OCI-LY1 (cell line): ENCODE data around the gene ZNF474.

Source experiments
- H2AFZ ChIP-seq: fragments of 200-600 bp; sonication (generic), shearing (Covaris generic); 2 replicates; pipeline ENCODE4 v1.6.0; 2014; ENCODE audit warnings: antibody characterized with exemption, mild to moderate bottlenecking, low read length
- H3F3A ChIP-seq: fragments of 200-600 bp; sonication (generic), shearing (Covaris generic); 2 replicates; pipeline ENCODE4 v1.6.0; 2014; ENCODE audit warnings: mild to moderate bottlenecking, antibody characterized with exemption, low read length, moderate library complexity; ENCODE audit not compliant: insufficient read depth
- H3K27ac ChIP-seq: fragments of 200-600 bp; sonication (generic); 2 replicates; pipeline ENCODE4 v1.5.1; 2014; ENCODE audit warnings: low read length, mixed run types, mild to moderate bottlenecking, low read depth; ENCODE audit not compliant: poor library complexity, severe bottlenecking
- H3K27me3 ChIP-seq: fragments of 200-600 bp; sonication (generic); 2 replicates; pipeline ENCODE4 v1.6.0; 2014; ENCODE audit warnings: antibody characterized with exemption, mild to moderate bottlenecking, low read length, moderate library complexity; ENCODE audit not compliant: insufficient read depth
- H3K36me3 ChIP-seq: fragments of 200-600 bp; sonication (generic); 2 replicates; pipeline ENCODE4 v1.6.1; 2014; ENCODE audit warnings: mild to moderate bottlenecking, antibody characterized with exemption, low read length, moderate library complexity, mixed read lengths; ENCODE audit not compliant: insufficient read depth
- H3K4me1 ChIP-seq: fragments of 200-600 bp; sonication (generic); 2 replicates; pipeline ENCODE4 v1.5.1; 2014; ENCODE audit warnings: mild to moderate bottlenecking, low read length, moderate library complexity; ENCODE audit not compliant: insufficient read depth, severe bottlenecking
- H3K4me2 ChIP-seq: fragments of 200-600 bp; sonication (generic), shearing (Covaris generic); 2 replicates; pipeline ENCODE4 v1.6.1; 2014; ENCODE audit warnings: low read length
- H3K4me3 ChIP-seq: fragments of 200-600 bp; sonication (generic); 2 replicates; pipeline ENCODE4 v1.5.1; 2014; ENCODE audit warnings: low read length, low read depth, mild to moderate bottlenecking, mixed read lengths; ENCODE audit not compliant: poor library complexity, severe bottlenecking
- H3K79me2 ChIP-seq: fragments of 200-600 bp; shearing (Covaris generic); 2 replicates; pipeline ENCODE4 v1.6.1; 2016; ENCODE audit warnings: mixed run types, low read length, mixed read lengths; ENCODE audit not compliant: insufficient read depth
- H3K9ac ChIP-seq: fragments of 200-600 bp; sonication (generic), shearing (Covaris generic); 2 replicates; pipeline ENCODE4 v1.6.1; 2014; ENCODE audit warnings: mild to moderate bottlenecking, low read length, mixed read lengths
- H3K9me2 ChIP-seq: fragments of 200-600 bp; sonication (generic), shearing (Covaris generic); 2 replicates; pipeline ENCODE4 v1.6.1; 2014; ENCODE audit warnings: low read depth, mild to moderate bottlenecking, low read length, mixed read lengths
- H3K9me3 ChIP-seq: fragments of 200-600 bp; shearing (Covaris generic); 2 replicates; pipeline ENCODE4 v1.6.1; 2014; ENCODE audit warnings: low read length, mixed read lengths
- H4K20me1 ChIP-seq: fragments of 200-600 bp; sonication (generic), shearing (Covaris generic); 2 replicates; pipeline ENCODE4 v1.6.0; 2016; ENCODE audit warnings: mild to moderate bottlenecking, low read length; ENCODE audit not compliant: insufficient read depth
- EZH2 ChIP-seq: fragments of 200-600 bp; sonication (generic), shearing (Covaris generic); IDR thresholded peaks from 2 replicates; pipeline ENCODE4 v1.8.0; 2017; ENCODE audit warnings: borderline replicate concordance, mixed run types, mild to moderate bottlenecking, antibody characterized with exemption, low read length, moderate library complexity, mixed read lengths
- TF ChIP-seq, protein P1 (sequence below): fragments of 200-600 bp; sonication (generic), shearing (Covaris generic); IDR thresholded peaks from 2 replicates; pipeline ENCODE4 v1.5.1; 2017; ENCODE audit warnings: mild to moderate bottlenecking, antibody characterized with exemption, low read length, moderate library complexity, mixed read lengths

ZNF474 gene

DNA sequence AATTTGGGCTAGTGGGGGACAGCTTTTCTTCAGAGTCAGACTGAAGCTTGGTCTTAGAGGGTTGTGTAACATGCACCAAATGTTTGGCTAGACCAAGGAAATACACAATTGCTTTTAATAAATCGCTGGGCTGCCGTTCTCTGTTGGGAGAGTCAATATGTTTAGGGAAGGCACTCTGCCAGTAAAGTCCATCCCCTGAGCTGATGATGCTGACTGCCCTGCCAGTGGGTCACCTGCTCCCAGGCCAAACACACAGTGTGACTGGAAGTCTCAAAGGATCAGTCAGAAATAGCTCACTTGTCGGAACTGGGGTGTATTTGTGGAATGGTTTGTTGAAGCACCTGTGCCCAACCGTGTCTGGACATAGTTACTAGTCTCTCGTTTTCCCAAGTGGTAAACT lies 17.9 kb upstream of the ZNF474 start:
- H2AFZ ChIP-seq: no peak overlapping the region
- no peaks in the 10 kb centered on the region for H4K20me1 ChIP-seq
- TF ChIP-seq, protein P1, sequence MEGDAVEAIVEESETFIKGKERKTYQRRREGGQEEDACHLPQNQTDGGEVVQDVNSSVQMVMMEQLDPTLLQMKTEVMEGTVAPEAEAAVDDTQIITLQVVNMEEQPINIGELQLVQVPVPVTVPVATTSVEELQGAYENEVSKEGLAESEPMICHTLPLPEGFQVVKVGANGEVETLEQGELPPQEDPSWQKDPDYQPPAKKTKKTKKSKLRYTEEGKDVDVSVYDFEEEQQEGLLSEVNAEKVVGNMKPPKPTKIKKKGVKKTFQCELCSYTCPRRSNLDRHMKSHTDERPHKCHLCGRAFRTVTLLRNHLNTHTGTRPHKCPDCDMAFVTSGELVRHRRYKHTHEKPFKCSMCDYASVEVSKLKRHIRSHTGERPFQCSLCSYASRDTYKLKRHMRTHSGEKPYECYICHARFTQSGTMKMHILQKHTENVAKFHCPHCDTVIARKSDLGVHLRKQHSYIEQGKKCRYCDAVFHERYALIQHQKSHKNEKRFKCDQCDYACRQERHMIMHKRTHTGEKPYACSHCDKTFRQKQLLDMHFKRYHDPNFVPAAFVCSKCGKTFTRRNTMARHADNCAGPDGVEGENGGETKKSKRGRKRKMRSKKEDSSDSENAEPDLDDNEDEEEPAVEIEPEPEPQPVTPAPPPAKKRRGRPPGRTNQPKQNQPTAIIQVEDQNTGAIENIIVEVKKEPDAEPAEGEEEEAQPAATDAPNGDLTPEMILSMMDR: no peak
- no peak for TF ChIP-seq EZH2
- H3K4me1 ChIP-seq: no peaks in the 10 kb centered on the region
- no peaks in the 10 kb centered on the region for H3K27me3 ChIP-seq
- H3K4me3 ChIP-seq: no peak overlapping the region
- no peak overlapping the region for H3K27ac ChIP-seq
- no peaks in the 10 kb centered on the region for H3K9me3 ChIP-seq
- no peaks in the 10 kb centered on the region for H3F3A ChIP-seq
- no peaks in the 10 kb centered on the region for H3K36me3 ChIP-seq
- no peaks in the 10 kb centered on the region for H3K9me2 ChIP-seq
- H3K4me2 ChIP-seq: no peak overlapping the region
- H3K9ac ChIP-seq: no peak overlapping the region
- H3K79me2 ChIP-seq: no peaks in the 10 kb centered on the region

DNA sequence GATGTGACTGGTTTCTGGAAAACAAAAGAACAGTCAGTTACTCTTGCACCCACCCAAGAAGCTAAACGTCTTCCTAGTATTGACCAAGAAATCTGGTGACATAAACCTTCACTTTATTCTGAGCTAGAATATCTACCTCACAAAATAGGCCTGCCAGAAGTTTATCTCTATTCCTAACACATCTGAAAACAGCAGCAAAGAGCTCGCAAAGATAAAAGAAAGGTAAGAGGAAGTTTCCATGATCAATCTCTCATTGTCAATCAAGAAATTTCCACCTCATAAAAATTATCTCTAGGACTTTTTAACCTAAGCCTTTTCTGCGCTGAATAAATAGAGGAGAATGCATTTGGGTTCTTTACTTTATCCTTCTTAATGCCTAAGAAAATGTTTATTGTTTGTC lies 17.3 kb upstream of the ZNF474 start:
- Histone ChIP-seq H3K36me3 (no peaks in the 10 kb centered on the region), H3F3A (no peaks in the 10 kb centered on the region), H3K4me2 (no peak overlapping the region), H3K27me3 (no peaks in the 10 kb centered on the region), H3K4me3 (no peak overlapping the region), H3K9me2 (no peaks in the 10 kb centered on the region), H3K79me2 (no peaks in the 10 kb centered on the region), H3K9me3 (no peaks in the 10 kb centered on the region), H2AFZ (no peak overlapping the region), H3K27ac (no peak overlapping the region), H3K9ac (no peak overlapping the region), H4K20me1 (no peaks in the 10 kb centered on the region), H3K4me1 (no peaks in the 10 kb centered on the region)
- TF ChIP-seq, protein P1: no peak
- TF ChIP-seq EZH2: no peak

DNA sequence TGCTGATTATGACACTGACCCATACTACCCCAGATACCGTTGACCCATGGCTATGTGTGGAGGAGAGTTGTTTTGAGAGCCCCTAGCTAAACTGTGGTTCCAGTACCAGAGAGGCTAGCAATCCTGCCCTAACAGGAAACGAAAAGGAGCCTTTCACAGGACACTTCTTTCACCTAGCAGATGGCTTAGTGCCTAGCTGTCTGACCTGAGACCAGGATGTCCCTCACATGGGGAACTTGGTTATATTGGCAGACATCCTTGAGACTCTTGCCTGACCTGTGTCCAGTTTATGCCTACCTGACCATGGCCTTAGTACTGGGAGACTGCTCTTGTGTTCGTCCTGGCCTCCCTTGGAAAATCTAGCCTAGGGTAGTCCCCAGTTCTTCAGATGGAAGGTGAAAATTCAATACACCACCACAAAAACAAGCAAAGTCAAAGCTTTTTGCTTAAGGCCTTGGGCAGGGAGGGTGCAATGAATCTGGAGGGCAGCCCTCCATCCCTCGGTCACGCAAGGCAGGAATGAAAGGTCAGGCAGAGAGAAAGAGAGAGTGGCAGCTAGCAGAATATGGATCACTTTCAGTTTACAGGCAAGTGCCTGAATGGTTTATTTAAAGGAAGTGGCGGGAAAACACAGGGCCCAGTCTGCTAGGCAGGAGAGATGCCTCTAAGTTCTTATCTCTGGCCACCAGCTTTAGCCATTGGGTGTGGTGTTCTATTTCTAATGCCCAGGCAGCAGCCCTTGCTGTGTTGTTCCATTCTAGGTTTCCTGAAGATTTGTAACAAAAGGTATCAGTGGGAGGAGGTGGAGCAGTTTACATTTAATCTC lies 16.4 kb upstream of the ZNF474 start:
- H3K27ac ChIP-seq: no peak overlapping the region
- H3K4me3 ChIP-seq: no peak overlapping the region
- H3F3A ChIP-seq: no peaks in the 10 kb centered on the region
- no peaks in the 10 kb centered on the region for H3K79me2 ChIP-seq
- TF ChIP-seq, protein P1: no peak
- no peak for TF ChIP-seq EZH2
- no peaks in the 10 kb centered on the region for H3K9me2 ChIP-seq
- no peak overlapping the region for H2AFZ ChIP-seq
- H3K4me1 ChIP-seq: no peaks in the 10 kb centered on the region
- no peak overlapping the region for H3K4me2 ChIP-seq
- no peaks in the 10 kb centered on the region for H3K27me3 ChIP-seq
- no peaks in the 10 kb centered on the region for H4K20me1 ChIP-seq
- H3K9ac ChIP-seq: no peak overlapping the region
- no peaks in the 10 kb centered on the region for H3K36me3 ChIP-seq
- no peaks in the 10 kb centered on the region for H3K9me3 ChIP-seq
